Lung (tissue), 12 donors: ENCODE data around the gene PDIA4. TPM values are rescaled to one million over a fixed set of nuclear protein-coding genes. Genes with fewer than 3 reads are reported as not detected.

Source experiments
- ATAC-seq: fragments of 200-7000 bp; cut with Tn5 transposase; one replicate; pipeline ENCODE4 v1.9.1; 2020; ENCODE audit warnings: moderate number of reproducible peaks; ENCODE audit not compliant: insufficient read depth, low FRiP score
- DNase-seq, 3 donors: peaks; one replicate each; pipeline ENCODE4 v3.0.0-alpha.2; 2013 to 2017
- H3K27ac ChIP-seq, 2 donors: one replicate each; pipeline ENCODE4 v1.5.1; 2013; ENCODE audit warnings: mild to moderate bottlenecking in 2 of 2, moderate library complexity in 2 of 2, control low read depth in 1 of 2, inconsistent platforms in 1 of 2, low read depth in 1 of 2, low read length in 1 of 2
- H3K27me3 ChIP-seq, 3 donors: one replicate each; pipeline ENCODE4 v1.5.1; 2013; ENCODE audit warnings: low read length in 2 of 3; ENCODE audit not compliant: control insufficient read depth in 3 of 3, insufficient read depth in 3 of 3
- H3K36me3 ChIP-seq, 4 donors: one replicate each; pipeline ENCODE4 v1.5.1; 2013; ENCODE audit warnings: low read length in 4 of 4, mild to moderate bottlenecking in 1 of 4, moderate library complexity in 1 of 4; ENCODE audit not compliant: control insufficient read depth in 4 of 4, insufficient read depth in 4 of 4
- H3K4me1 ChIP-seq, 5 donors: one replicate each; pipeline ENCODE4 v1.5.1; 2013; ENCODE audit warnings: low read length in 5 of 5, mild to moderate bottlenecking in 2 of 5, moderate library complexity in 1 of 5; ENCODE audit not compliant: control insufficient read depth in 5 of 5, insufficient read depth in 5 of 5
- H3K4me3 ChIP-seq: one replicate; pipeline ENCODE4 v1.5.1; 2013; ENCODE audit warnings: mild to moderate bottlenecking, control low read depth, moderate library complexity
- H3K9ac ChIP-seq, 2 donors: one replicate each; pipeline ENCODE4 v1.5.1; 2013; ENCODE audit warnings: low read length in 2 of 2, control low read depth in 1 of 2; ENCODE audit not compliant: insufficient read depth in 1 of 2
- H3K9me3 ChIP-seq, 4 donors: one replicate each; pipeline ENCODE4 v1.5.1; 2013; ENCODE audit warnings: low read length in 3 of 4, mild to moderate bottlenecking in 1 of 4, moderate library complexity in 1 of 4; ENCODE audit not compliant: control insufficient read depth in 4 of 4, insufficient read depth in 3 of 4
- WGBS, 2 donors: extraction: QIAGEN DNeasy Blood & Tissue Kit; methylation state at CpG; one replicate each; pipeline ENCODE4 v1.1.7; 2013; 5-methylcytosine and 5-hydroxymethylcytosine counted together
- polyA plus RNA-seq, 2 donors: library from polyadenylated mRNA; stranded (reverse); fragments of 200-250 nt; gene quantifications; one replicate each; pipeline ENCODE4 v1.2.1, GENCODE V29; 2013
- total RNA-seq, 2 donors: library from RNA; depleted of rRNA in 1 of 2; stranded (reverse); fragments of >200 nt in 1 of 2; gene quantifications; one replicate each; pipeline ENCODE4 v1.2.1, GENCODE V29; 2014 to 2021
- TF ChIP-seq, protein P1 (sequence below): IDR thresholded peaks from 2 replicates; pipeline ENCODE4 v1.5.1; 2012; ENCODE audit warnings: mild to moderate bottlenecking; ENCODE audit errors: control extremely low read depth, extremely low read depth
- donor health status: control.
- donor health status: control.
- donor health status: Bipolar disorder and iron deficiency.
- donor health status: healthy.
- donor health status: DM: yes; HTN: yes; CAD: no.

The PDIA4 gene
- total and polyA plus RNA-seq, 4 donors = 48.6 to 213 (median 147) TPM

DNA sequence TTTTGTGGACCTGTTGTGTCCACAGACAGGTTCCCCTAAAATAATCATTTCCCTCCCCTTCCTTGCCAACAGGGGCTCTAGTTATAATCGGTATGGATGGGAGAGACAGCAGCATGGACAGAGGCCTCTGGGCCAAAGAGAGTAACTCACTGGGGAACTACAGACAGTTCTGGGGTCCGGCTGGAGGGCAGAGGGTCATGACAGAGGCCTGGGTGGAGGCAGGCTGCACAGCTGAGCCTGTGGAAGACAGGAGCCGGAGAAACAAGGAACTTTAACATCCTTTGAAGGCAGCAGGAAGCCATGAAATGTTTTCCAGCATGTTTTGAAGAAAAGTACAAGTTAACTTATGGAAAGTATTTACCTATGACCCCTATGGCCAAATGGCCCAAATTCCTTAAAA is 68.6 kb downstream of the PDIA4 start:
- Histone ChIP-seq H3K9ac (no peak overlapping the region), H3K36me3 (no peaks in the 10 kb centered on the region), H3K4me3 (no peak overlapping the region), H3K27me3 (no peaks in the 10 kb centered on the region), H3K9me3 (no peaks in the 10 kb centered on the region), H3K27ac (no peak overlapping the region), H3K4me1 (peaks cover 0 to 5% (median 0%) of the 10 kb centered on the region in 5 donors)
- TF ChIP-seq, protein P1, sequence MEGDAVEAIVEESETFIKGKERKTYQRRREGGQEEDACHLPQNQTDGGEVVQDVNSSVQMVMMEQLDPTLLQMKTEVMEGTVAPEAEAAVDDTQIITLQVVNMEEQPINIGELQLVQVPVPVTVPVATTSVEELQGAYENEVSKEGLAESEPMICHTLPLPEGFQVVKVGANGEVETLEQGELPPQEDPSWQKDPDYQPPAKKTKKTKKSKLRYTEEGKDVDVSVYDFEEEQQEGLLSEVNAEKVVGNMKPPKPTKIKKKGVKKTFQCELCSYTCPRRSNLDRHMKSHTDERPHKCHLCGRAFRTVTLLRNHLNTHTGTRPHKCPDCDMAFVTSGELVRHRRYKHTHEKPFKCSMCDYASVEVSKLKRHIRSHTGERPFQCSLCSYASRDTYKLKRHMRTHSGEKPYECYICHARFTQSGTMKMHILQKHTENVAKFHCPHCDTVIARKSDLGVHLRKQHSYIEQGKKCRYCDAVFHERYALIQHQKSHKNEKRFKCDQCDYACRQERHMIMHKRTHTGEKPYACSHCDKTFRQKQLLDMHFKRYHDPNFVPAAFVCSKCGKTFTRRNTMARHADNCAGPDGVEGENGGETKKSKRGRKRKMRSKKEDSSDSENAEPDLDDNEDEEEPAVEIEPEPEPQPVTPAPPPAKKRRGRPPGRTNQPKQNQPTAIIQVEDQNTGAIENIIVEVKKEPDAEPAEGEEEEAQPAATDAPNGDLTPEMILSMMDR = no peak
- ATAC-seq (no peak), DNase-seq (no peak)
- 80 to 87% methylated on average over 3 of the region's 3 CpGs for WGBS, 2 donors

DNA sequence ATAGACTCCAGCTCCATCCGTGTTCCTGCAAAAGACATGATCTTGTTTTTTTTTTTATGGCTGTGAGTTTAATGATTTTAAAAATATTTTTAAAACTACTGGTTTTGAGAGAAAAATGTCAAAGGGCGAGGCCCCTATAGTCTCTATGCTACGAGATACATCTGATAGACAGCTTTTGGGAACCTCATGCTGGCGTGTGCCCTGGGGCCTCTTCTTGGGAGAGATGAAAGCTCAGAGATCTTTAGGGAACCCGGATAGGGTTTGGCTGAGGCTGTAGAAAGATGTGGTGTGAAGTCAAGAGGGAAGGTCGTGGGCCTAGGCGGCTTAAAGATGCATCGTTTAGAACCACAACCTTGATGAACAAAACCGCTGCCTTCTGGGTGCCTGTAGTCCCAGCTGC is 70.2 kb downstream of the PDIA4 start:
- Histone ChIP-seq H3K4me3 (no peak overlapping the region), H3K27me3 (no peaks in the 10 kb centered on the region), H3K27ac (no peak overlapping the region), H3K9ac (no peak overlapping the region), H3K9me3 (no peaks in the 10 kb centered on the region), H3K4me1 (peaks cover 0 to 5% (median 0%) of the 10 kb centered on the region in 5 donors), H3K36me3 (no peaks in the 10 kb centered on the region)
- 83 to 93% methylated on average over 9 of the region's 9 CpGs for WGBS, 2 donors
- TF ChIP-seq, protein P1 = no peak
- ATAC-seq = no peak
- no peak for DNase-seq

DNA sequence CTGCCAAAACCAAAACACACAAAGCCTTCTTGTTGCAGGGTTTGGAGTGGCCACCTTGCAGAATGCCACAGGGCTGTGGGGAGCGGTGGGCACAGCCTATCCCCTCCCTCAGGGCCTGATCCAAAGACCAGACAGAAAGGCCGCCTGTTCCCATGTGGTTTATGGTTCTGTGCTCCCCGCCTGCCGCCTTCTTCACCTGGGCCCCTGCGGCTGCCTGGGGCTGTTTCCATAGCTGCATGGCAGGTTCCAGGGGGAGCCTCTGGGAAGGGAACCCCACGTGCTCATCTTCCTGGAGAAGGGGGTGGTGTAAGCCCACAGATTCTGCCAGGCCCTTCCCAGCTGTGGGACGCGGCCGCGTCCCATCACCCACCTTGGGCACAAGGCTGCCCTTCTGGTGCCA is 73.5 kb downstream of the PDIA4 start:
- H3K36me3 ChIP-seq = no peaks in the 10 kb centered on the region
- ATAC-seq (no peak), DNase-seq (no peak)
- no peak overlapping the region for H3K27ac ChIP-seq
- no peaks in the 10 kb centered on the region for H3K27me3 ChIP-seq
- no peak overlapping the region for H3K4me3 ChIP-seq
- H3K4me1 ChIP-seq = no peaks in the 10 kb centered on the region
- H3K9me3 ChIP-seq = peaks cover 0 to 2% (median 0%) of the 10 kb centered on the region in 4 donors
- TF ChIP-seq, protein P1 = no peak
- no peak overlapping the region for H3K9ac ChIP-seq
- WGBS, 2 donors = 94 to 96% methylated on average over 10 of the region's 10 CpGs

DNA sequence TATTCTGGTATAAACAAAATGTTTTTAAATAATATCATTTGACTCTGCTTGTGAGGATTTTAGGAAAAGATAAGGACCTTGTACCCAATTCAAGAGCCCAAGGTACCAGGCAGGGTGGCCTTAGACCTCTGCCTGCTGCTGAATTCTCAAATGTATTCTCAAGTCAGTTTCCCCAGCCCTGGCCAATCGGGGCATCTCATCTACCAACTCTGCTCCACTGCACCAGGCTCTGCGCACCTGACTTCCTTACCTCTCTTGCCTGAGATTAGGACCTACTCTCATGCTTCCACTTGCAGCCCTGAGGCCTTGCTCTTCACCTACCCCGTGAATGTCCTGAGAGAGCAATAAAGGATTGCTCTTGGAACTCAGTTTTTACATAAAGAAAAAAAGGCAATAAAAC is 74.6 kb downstream of the PDIA4 start:
- Histone ChIP-seq H3K36me3 (no peaks in the 10 kb centered on the region), H3K4me3 (no peak overlapping the region), H3K27me3 (no peaks in the 10 kb centered on the region), H3K4me1 (no peaks in the 10 kb centered on the region), H3K9ac (no peak overlapping the region), H3K9me3 (peaks cover 0 to 2% (median 0%) of the 10 kb centered on the region in 4 donors), H3K27ac (no peak overlapping the region)
- TF ChIP-seq, protein P1 = no peak
- no peak for ATAC-seq
- WGBS, 2 donors = 89 to 92% methylated on average over 3 of the region's 3 CpGs
- no peak for DNase-seq
